Epidermal melanocyte (primary cell): ENCODE data around the gene RAF1.
"Not testable (repeated sequence)": the region's sequence is repeated elsewhere in the genome, so short reads cannot be mapped to it uniquely, and the experiment has no call there.

Experiments used
- DNase-seq: peaks from one replicate; pipeline ENCODE4 v3.0.0; 2011; ENCODE audit warnings: low spot score; ENCODE audit not compliant: insufficient read length

The RAF1 gene

GRCh38 chr3:12560505-12561190 lies 103.3 kb downstream of the RAF1 start:
- DNase-seq, result no peak

- DNase-seq, result no peak
These were observed 104.4 kb downstream of the RAF1 start for GRCh38 chr3:12559520-12559919.

- DNase-seq, result no peak
These were observed 105.2 kb downstream of the RAF1 start for GRCh38 chr3:12558706-12559105.

- no peak for DNase-seq
These were observed 106.3 kb downstream of the RAF1 start for GRCh38 chr3:12557473-12558100.

GRCh38 chr3:12556690-12557472 lies 107.0 kb downstream of the RAF1 start, which contains the start of gene MKRN2:
Gene MKRN2 (plus strand): TSS chr3:12557087. CDS start chr3:12557151, 64 bp downstream.
- DNase-seq, result peak; percentile 54

- no peak for DNase-seq
These were observed 107.6 kb downstream of the RAF1 start for GRCh38 chr3:12556314-12556689.

GRCh38 chr3:12553921-12554391 lies 110.0 kb downstream of the RAF1 start:
- DNase-seq, result no peak

- DNase-seq, result no peak
These were observed 113.8 kb downstream of the RAF1 start for GRCh38 chr3:12549971-12550760.

- DNase-seq, result no peak
These were observed 118.5 kb downstream of the RAF1 start, which contains the start of gene MKRN2OS for GRCh38 chr3:12545473-12545791. Gene MKRN2OS (minus strand): TSS chr3:12545499. CDS start chr3:12545464, 35 bp downstream.

GRCh38 chr3:12544652-12545472 lies 119.1 kb downstream of the RAF1 start:
- no peak for DNase-seq

GRCh38 chr3:12543497-12543896 lies 120.4 kb downstream of the RAF1 start:
- not testable (repeated sequence) for DNase-seq

- no peak for DNase-seq
These were observed 122.3 kb downstream of the RAF1 start for GRCh38 chr3:12541625-12542024.

- DNase-seq, result no peak
These were observed 127.5 kb downstream of the RAF1 start for GRCh38 chr3:12536423-12536822.
